BE2C (cell line): Measurements from ENCODE around the gene DNAH3.

Experiments
- DNase-seq: peaks from one replicate; pipeline ENCODE4 v3.0.0-alpha.2; 2020
- H3K27me3 ChIP-seq: fragments of 250-450 bp; sonication (Bioruptor Pico); 2 replicates; pipeline ENCODE4 v1.5.1; 2020; ENCODE audit warnings: mild to moderate bottlenecking
- H3K36me3 ChIP-seq: fragments of 250-450 bp; sonication (Bioruptor Pico); 2 replicates; pipeline ENCODE4 v1.5.1; 2020; ENCODE audit warnings: mild to moderate bottlenecking
- H3K4me1 ChIP-seq: fragments of 250-450 bp; sonication (Bioruptor Pico); 2 replicates; pipeline ENCODE4 v1.5.1; 2020
- H3K4me3 ChIP-seq: 2 replicates; pipeline ENCODE4 v1.5.1; 2011; ENCODE audit warnings: low read depth, low read length
- H3K9me3 ChIP-seq: fragments of 250-450 bp; sonication (Bioruptor Pico); 2 replicates; pipeline ENCODE4 v1.5.1; 2020
- CTCF ChIP-seq: IDR thresholded peaks from 2 replicates; pipeline ENCODE4 v1.5.1; 2012; ENCODE audit warnings: mild to moderate bottlenecking, low read depth, low read length

The DNAH3 gene

GRCh38 chr16:20886320-20886719 lies 264.3 kb downstream of the DNAH3 start:
- Histone ChIP-seq H3K27me3 (no peaks in the 10 kb centered on the region), H3K4me1 (no peaks in the 10 kb centered on the region), H3K9me3 (no peaks in the 10 kb centered on the region), H3K36me3 (no peaks in the 10 kb centered on the region; the same call in 1 of the 2 replicates), H3K4me3 (no peak overlapping the region)
- no peak for TF ChIP-seq CTCF
- no peak for DNase-seq

GRCh38 chr16:20884240-20884556 lies 266.4 kb downstream of the DNAH3 start:
- H3K27me3 ChIP-seq: no peaks in the 10 kb centered on the region
- TF ChIP-seq CTCF: no peak
- DNase-seq: no peak
- no peak overlapping the region for H3K4me3 ChIP-seq
- no peaks in the 10 kb centered on the region; the same call in 1 of the 2 replicates for H3K36me3 ChIP-seq
- H3K9me3 ChIP-seq: no peaks in the 10 kb centered on the region
- H3K4me1 ChIP-seq: peaks cover 5% of the 10 kb centered on the region; the same call in 1 of the 2 replicates

- Histone ChIP-seq H3K4me1 (peaks cover 5% of the 10 kb centered on the region; the same call in 1 of the 2 replicates), H3K9me3 (no peaks in the 10 kb centered on the region), H3K36me3 (no peaks in the 10 kb centered on the region; the same call in 1 of the 2 replicates), H3K4me3 (no peak overlapping the region), H3K27me3 (no peaks in the 10 kb centered on the region)
- no peak for DNase-seq
- TF ChIP-seq CTCF: no peak
These were observed 266.9 kb downstream of the DNAH3 start for GRCh38 chr16:20883554-20884239.
